K562 (cell line): ENCODE data around the gene B3GAT3. TPM values are rescaled to one million over a fixed set of nuclear protein-coding genes. Genes with fewer than 3 reads are reported as not detected.

Experiments
- CHD1 ChIP-seq: fragments of 200-600 bp; sonication (generic); IDR thresholded peaks from one replicate; pipeline ENCODE4 v1.6.1; 2012; ENCODE audit warnings: mild to moderate bottlenecking, moderate library complexity, low read length, inconsistent platforms
- CXXC5 ChIP-seq: fragments of 250-450 bp; sonication (Bioruptor Pico); IDR thresholded peaks from 2 replicates; pipeline ENCODE4 v1.8.0; 2022; ENCODE audit warnings: inconsistent platforms, mild to moderate bottlenecking, moderate library complexity
- EP400 ChIP-seq: fragments of 450-650 bp; IDR thresholded peaks from 2 replicates; pipeline ENCODE4 v1.6.1; 2017; ENCODE audit warnings: antibody characterized with exemption, mild to moderate bottlenecking, moderate library complexity
- NFRKB ChIP-seq: fragments of 450-650 bp; IDR thresholded peaks from 2 replicates; pipeline ENCODE4 v1.6.1; 2016; ENCODE audit warnings: low read depth
- TRIM24 ChIP-seq, 2 experiments: fragments of 450-650 bp; IDR thresholded peaks; 2 replicates each; pipeline ENCODE4 v1.6.1; 2016
- VEZF1 ChIP-seq: fragments of 200-800 bp; sonication (Bioruptor generic); IDR thresholded peaks from 2 replicates; pipeline ENCODE4 v1.6.1; 2017; ENCODE audit warnings: missing genetic modification characterization, missing compliant biosample characterization
- ZNF431 ChIP-seq: sonication (generic); formaldehyde crosslinking; IDR thresholded peaks from 2 replicates; pipeline ENCODE4 v1.8.0; 2022; ENCODE audit warnings: mild to moderate bottlenecking, missing genetic modification reagents
- polyA plus RNA-seq, 8 experiments: library from polyadenylated mRNA; depleted of rRNA in 4 of 8; stranded (reverse) in 5 of 8; unstranded in 3 of 8; fragments of >200 nt; fragmentation: Nextera tagmentation in 2 of 8; fragmentation: Illumina TruSeq in 1 of 8; extraction: Ambion mirVana in 2 of 8; extraction: Trizol in 1 of 8; gene quantifications; 2 replicates each; pipeline versions ENCODE4 v1.2.1 to v1.2.3, GENCODE V29; 2011 to 2014; ENCODE audit warnings: inconsistent platforms in 1 of 8, missing spikeins in 1 of 8
- total RNA-seq, 7 experiments: library from RNA; depleted of rRNA in 6 of 7; stranded (reverse); fragments of >200 nt in 6 of 7; fragmentation: Illumina TruSeq in 2 of 7; extraction: Trizol in 2 of 7; gene quantifications; 2 replicates each; pipeline versions ENCODE4 v1.2.1 to v1.2.3, GENCODE V29; 2011 to 2021; ENCODE audit warnings: low replicate concordance in 1 of 7
- TF ChIP-seq, protein P1 (sequence below): fragments of 450-650 bp; IDR thresholded peaks from 2 replicates; pipeline ENCODE4 v1.6.1; 2016; ENCODE audit warnings: mild to moderate bottlenecking, moderate library complexity

Gene B3GAT3
- total and polyA plus RNA-seq, 9 of the 15 experiments (the other 6 are each of a cell fraction or from before 2014, with no cell fraction given) = 0.30 to 64.0 (median 21.4) TPM

DNA sequence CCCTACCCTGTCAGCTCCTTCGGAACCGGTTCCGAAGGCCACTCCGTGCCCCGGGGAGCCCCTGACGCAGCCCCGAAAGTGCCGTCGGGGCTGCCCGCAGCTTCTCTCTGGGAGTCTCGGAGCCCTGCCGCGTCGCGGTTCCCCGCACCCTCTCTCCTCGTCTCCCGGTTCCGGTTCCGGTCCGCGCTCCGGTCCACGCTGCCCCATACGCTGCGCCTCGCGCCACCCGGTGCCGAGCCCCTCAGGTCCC is 20.7 kb downstream of the B3GAT3 start (continued):
- TF ChIP-seq, protein P1, sequence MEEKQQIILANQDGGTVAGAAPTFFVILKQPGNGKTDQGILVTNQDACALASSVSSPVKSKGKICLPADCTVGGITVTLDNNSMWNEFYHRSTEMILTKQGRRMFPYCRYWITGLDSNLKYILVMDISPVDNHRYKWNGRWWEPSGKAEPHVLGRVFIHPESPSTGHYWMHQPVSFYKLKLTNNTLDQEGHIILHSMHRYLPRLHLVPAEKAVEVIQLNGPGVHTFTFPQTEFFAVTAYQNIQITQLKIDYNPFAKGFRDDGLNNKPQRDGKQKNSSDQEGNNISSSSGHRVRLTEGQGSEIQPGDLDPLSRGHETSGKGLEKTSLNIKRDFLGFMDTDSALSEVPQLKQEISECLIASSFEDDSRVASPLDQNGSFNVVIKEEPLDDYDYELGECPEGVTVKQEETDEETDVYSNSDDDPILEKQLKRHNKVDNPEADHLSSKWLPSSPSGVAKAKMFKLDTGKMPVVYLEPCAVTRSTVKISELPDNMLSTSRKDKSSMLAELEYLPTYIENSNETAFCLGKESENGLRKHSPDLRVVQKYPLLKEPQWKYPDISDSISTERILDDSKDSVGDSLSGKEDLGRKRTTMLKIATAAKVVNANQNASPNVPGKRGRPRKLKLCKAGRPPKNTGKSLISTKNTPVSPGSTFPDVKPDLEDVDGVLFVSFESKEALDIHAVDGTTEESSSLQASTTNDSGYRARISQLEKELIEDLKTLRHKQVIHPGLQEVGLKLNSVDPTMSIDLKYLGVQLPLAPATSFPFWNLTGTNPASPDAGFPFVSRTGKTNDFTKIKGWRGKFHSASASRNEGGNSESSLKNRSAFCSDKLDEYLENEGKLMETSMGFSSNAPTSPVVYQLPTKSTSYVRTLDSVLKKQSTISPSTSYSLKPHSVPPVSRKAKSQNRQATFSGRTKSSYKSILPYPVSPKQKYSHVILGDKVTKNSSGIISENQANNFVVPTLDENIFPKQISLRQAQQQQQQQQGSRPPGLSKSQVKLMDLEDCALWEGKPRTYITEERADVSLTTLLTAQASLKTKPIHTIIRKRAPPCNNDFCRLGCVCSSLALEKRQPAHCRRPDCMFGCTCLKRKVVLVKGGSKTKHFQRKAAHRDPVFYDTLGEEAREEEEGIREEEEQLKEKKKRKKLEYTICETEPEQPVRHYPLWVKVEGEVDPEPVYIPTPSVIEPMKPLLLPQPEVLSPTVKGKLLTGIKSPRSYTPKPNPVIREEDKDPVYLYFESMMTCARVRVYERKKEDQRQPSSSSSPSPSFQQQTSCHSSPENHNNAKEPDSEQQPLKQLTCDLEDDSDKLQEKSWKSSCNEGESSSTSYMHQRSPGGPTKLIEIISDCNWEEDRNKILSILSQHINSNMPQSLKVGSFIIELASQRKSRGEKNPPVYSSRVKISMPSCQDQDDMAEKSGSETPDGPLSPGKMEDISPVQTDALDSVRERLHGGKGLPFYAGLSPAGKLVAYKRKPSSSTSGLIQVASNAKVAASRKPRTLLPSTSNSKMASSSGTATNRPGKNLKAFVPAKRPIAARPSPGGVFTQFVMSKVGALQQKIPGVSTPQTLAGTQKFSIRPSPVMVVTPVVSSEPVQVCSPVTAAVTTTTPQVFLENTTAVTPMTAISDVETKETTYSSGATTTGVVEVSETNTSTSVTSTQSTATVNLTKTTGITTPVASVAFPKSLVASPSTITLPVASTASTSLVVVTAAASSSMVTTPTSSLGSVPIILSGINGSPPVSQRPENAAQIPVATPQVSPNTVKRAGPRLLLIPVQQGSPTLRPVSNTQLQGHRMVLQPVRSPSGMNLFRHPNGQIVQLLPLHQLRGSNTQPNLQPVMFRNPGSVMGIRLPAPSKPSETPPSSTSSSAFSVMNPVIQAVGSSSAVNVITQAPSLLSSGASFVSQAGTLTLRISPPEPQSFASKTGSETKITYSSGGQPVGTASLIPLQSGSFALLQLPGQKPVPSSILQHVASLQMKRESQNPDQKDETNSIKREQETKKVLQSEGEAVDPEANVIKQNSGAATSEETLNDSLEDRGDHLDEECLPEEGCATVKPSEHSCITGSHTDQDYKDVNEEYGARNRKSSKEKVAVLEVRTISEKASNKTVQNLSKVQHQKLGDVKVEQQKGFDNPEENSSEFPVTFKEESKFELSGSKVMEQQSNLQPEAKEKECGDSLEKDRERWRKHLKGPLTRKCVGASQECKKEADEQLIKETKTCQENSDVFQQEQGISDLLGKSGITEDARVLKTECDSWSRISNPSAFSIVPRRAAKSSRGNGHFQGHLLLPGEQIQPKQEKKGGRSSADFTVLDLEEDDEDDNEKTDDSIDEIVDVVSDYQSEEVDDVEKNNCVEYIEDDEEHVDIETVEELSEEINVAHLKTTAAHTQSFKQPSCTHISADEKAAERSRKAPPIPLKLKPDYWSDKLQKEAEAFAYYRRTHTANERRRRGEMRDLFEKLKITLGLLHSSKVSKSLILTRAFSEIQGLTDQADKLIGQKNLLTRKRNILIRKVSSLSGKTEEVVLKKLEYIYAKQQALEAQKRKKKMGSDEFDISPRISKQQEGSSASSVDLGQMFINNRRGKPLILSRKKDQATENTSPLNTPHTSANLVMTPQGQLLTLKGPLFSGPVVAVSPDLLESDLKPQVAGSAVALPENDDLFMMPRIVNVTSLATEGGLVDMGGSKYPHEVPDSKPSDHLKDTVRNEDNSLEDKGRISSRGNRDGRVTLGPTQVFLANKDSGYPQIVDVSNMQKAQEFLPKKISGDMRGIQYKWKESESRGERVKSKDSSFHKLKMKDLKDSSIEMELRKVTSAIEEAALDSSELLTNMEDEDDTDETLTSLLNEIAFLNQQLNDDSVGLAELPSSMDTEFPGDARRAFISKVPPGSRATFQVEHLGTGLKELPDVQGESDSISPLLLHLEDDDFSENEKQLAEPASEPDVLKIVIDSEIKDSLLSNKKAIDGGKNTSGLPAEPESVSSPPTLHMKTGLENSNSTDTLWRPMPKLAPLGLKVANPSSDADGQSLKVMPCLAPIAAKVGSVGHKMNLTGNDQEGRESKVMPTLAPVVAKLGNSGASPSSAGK = peak; percentile 69; the same call in 1 of the 2 replicates
- TF ChIP-seq TRIM24 (IDR thresholded peaks at IDR 0.05) (0 out of 4 replicates have a peak, but pooled peaks of 1 of the 2 experiments have one; percentile 30), CHD1 (peak; percentile 92), NFRKB (no peak), VEZF1 (CRISPR knock-in tag) (0 out of 2 replicates have a peak, but pooled peaks have one; percentile 9), EP400 (peak; percentile 64; the same call in 1 of the 2 replicates), ZNF431 (0 out of 2 replicates have a peak, but pooled peaks have one; percentile 19), CXXC5 (peak; percentile 61; the same call in 1 of the 2 replicates)
